Panc1 (cell line): ENCODE measurements around the gene HDAC3.

ENCODE experiments used
- POLR2AphosphoS5 ChIP-seq: IDR thresholded peaks from 2 replicates; pipeline ENCODE4 v1.6.1; 2012; ENCODE audit warnings: mild to moderate bottlenecking, low read depth, low read length, moderate library complexity
- REST ChIP-seq, 2 experiments: IDR thresholded peaks; 2 replicates each; pipeline ENCODE4 v1.6.1; 2011 to 2012; ENCODE audit warnings: low read depth in 2 of 2, control low read depth in 1 of 2, low read length in 1 of 2, mild to moderate bottlenecking in 1 of 2, moderate library complexity in 1 of 2; ENCODE audit not compliant: insufficient read depth in 1 of 2
- TCF7L2 ChIP-seq: IDR thresholded peaks from 2 replicates; pipeline ENCODE4 v1.6.1; 2011; ENCODE audit warnings: mild to moderate bottlenecking, low read depth, low read length, inconsistent platforms
- TF ChIP-seq, protein P1 (sequence below): fragments of 450-650 bp; IDR thresholded peaks from 2 replicates; pipeline ENCODE4 v1.5.1; 2017; ENCODE audit warnings: mild to moderate bottlenecking

DNA sequence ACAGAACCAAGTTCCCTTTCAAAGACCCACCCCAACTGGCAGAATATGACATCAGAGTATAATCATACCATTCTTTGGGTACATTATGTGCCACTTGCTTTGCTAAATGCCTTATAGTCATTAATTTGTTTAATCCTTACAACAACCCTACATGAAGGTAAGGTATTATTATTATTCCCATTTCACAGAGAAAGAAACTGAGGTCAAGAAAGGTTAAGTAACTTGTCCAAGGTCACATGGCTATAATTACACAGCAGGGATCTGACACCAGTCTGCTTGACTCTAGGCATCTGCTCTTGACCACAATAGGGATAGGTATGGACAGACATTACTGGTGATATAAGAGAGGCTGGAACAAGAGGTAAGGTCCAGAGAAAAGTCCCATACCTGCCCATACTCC is 13.3 kb upstream of the HDAC3 start:
- TF ChIP-seq, protein P1, sequence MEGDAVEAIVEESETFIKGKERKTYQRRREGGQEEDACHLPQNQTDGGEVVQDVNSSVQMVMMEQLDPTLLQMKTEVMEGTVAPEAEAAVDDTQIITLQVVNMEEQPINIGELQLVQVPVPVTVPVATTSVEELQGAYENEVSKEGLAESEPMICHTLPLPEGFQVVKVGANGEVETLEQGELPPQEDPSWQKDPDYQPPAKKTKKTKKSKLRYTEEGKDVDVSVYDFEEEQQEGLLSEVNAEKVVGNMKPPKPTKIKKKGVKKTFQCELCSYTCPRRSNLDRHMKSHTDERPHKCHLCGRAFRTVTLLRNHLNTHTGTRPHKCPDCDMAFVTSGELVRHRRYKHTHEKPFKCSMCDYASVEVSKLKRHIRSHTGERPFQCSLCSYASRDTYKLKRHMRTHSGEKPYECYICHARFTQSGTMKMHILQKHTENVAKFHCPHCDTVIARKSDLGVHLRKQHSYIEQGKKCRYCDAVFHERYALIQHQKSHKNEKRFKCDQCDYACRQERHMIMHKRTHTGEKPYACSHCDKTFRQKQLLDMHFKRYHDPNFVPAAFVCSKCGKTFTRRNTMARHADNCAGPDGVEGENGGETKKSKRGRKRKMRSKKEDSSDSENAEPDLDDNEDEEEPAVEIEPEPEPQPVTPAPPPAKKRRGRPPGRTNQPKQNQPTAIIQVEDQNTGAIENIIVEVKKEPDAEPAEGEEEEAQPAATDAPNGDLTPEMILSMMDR: no peak
- TF ChIP-seq POLR2AphosphoS5: no peak
- no peak for TF ChIP-seq REST (IDR thresholded peaks at IDR 0.05; ENCODE audit: insufficient read depth in 1 of 2, low read depth in 2 of 2, low read length in 1 of 2)
- TF ChIP-seq TCF7L2: no peak
